Measurements from ENCODE around the gene NPW. TPM values are rescaled to one million over a fixed set of nuclear protein-coding genes. Genes with fewer than 3 reads are reported as not detected.

NPW gene
- total and polyA plus RNA-seq, 9 of the 15 experiments (the other 6 are each of a cell fraction or from before 2014, with no cell fraction given), result 0.14 to 4.0 (median 2.6) TPM; not detected in 4

DNA sequence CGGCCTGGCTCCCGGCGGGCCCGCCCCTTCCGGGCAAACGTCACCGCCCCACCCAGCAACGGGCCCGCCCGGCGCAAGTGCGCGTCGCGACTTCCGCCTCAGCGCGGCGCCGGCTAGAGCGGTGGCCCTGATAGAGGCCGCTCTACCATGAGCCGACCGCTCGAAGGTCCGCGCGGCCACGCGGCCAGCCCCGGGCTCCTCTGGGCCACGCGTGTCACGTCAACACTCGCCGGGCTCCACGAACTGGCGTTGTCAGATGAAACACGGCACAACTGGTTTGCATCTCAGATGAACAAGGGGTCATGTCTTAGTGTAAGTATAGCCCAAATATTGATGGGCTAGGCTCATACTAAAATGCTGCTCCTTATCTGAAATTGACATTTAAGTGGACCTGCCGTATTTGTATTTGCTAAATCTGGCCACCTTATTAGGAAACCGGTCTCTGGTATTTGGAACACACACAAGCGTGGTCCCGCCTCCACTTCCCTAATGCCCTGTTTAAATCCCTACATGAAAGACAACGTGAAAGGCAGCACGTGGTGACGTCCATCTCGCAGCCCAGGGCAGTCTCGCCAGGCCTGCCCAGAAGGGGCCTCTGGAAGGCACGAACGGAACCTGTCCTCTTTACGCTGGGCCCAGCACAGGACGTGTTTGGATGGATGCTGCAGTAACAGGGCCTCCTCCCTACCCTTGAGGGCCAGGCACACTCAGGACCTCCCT is 9.6 kb upstream of the NPW start, which contains the start of gene ZNF598:
ZNF598 (minus strand) TSS at position 31 of the 720 bp plus-strand sequence.
- intact Hi-C loops (cut with micrococcal nuclease), result loop anchor here (2.0 kb wide), 1 partner anchor 17 kb away; no protein-coding TSS in a partner anchor
- peak; percentile 90 to 95 (median 90) for DNase-seq (ENCODE audit: extremely low read depth in 1 of 4, low spot score in 3 of 4)
- Histone ChIP-seq H3K9me3 (replicated peaks; ENCODE audit: control insufficient read depth, insufficient read depth, low read depth, low read length) (no peaks in the 10 kb centered on the region), H3K4me3 (peak within 1 kb of the TSS; percentile 99), H4K20me1 (replicated peaks; ENCODE audit: control insufficient read depth, insufficient read depth, low read length) (peaks cover 30% of the 10 kb centered on the region; the same call in 1 of the 2 replicates), H3K4me2 (ENCODE audit: insufficient read depth, low read length) (peak within 1 kb of the TSS; percentile 100), H3K27ac (ENCODE audit: extremely low read depth, low read depth, low read length) (peak within 1 kb of the TSS; percentile 91), H3K9me1 (ENCODE audit: control insufficient read depth, insufficient read depth, low read length) (peaks cover 19% of the 10 kb centered on the region), H3K4me1 (replicated peaks in 1 of 2; ENCODE audit: control insufficient read depth in 2 of 2, insufficient read depth in 2 of 2, low read length in 2 of 2) (peaks cover 20 to 60% of the 10 kb centered on the region in 2 experiments), H3K27me3 (ENCODE audit: control insufficient read depth in 2 of 2, insufficient read depth in 2 of 2, low read length in 2 of 2) (no peaks in the 10 kb centered on the region), H2AFZ (ENCODE audit: low read depth, low read length) (peak within 1 kb of the TSS; percentile 65), H3K9ac (ENCODE audit: insufficient read depth in 1 of 2, low read depth in 2 of 2, low read length in 2 of 2) (peak within 1 kb of the TSS; percentile 92 to 99), H3K79me2 (ENCODE audit: control insufficient read depth, insufficient read depth, low read length) (peaks cover 59% of the 10 kb centered on the region), H3K36me3 (ENCODE audit: control insufficient read depth, insufficient read depth, low read length) (peaks cover 34% of the 10 kb centered on the region; the same call in 2 of the 3 replicates)
- CTCF ChIA-PET (ENCODE audit: low intra/inter-chr PET ratio), result no interaction called here
- FAIRE-seq, result peak; percentile 40
- in situ Hi-C loops (cut with MboI), result no loop called here
- under 1% methylated on average over 40 of the region's 52 CpGs for WGBS (ENCODE audit: insufficient coverage, low coverage, missing lambda C conversion rate)
- POLR2A ChIA-PET, result interaction anchor here (2.6 kb wide), 1 partner anchor 13 kb away, joined by 13 read pairs; no protein-coding TSS in a partner anchor
- peak; percentile 91 for ATAC-seq
- TSS peak; percentile 97 for BruUV-seq (replicated peaks)
- TF ChIP-seq, protein P1, sequence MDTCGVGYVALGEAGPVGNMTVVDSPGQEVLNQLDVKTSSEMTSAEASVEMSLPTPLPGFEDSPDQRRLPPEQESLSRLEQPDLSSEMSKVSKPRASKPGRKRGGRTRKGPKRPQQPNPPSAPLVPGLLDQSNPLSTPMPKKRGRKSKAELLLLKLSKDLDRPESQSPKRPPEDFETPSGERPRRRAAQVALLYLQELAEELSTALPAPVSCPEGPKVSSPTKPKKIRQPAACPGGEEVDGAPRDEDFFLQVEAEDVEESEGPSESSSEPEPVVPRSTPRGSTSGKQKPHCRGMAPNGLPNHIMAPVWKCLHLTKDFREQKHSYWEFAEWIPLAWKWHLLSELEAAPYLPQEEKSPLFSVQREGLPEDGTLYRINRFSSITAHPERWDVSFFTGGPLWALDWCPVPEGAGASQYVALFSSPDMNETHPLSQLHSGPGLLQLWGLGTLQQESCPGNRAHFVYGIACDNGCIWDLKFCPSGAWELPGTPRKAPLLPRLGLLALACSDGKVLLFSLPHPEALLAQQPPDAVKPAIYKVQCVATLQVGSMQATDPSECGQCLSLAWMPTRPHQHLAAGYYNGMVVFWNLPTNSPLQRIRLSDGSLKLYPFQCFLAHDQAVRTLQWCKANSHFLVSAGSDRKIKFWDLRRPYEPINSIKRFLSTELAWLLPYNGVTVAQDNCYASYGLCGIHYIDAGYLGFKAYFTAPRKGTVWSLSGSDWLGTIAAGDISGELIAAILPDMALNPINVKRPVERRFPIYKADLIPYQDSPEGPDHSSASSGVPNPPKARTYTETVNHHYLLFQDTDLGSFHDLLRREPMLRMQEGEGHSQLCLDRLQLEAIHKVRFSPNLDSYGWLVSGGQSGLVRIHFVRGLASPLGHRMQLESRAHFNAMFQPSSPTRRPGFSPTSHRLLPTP (IDR thresholded peaks at IDR 0.05; ENCODE audit: borderline replicate concordance, extremely low read depth, insufficient read length), result no peak
- TF ChIP-seq ATF7 (IDR thresholded peaks at IDR 0.05) (peak; percentile 85), ZNF589 (CRISPR knock-in tag; IDR thresholded peaks at IDR 0.05; ENCODE audit: low read depth) (no peak), RHOXF2B (CRISPR knock-in tag; conservative IDR thresholded peaks at IDR 0.05) (no peak), ZFP30 (CRISPR knock-in tag; IDR thresholded peaks at IDR 0.05; ENCODE audit: borderline replicate concordance) (no peak), NFRKB (IDR thresholded peaks at IDR 0.05; ENCODE audit: low read depth) (peak; percentile 88), FOXA1 (IDR thresholded peaks at IDR 0.05; ENCODE audit: borderline replicate concordance) (no peak), TCFL5 (CRISPR knock-in tag; conservative IDR thresholded peaks at IDR 0.05) (no peak)
- TF ChIP-seq, protein P2, sequence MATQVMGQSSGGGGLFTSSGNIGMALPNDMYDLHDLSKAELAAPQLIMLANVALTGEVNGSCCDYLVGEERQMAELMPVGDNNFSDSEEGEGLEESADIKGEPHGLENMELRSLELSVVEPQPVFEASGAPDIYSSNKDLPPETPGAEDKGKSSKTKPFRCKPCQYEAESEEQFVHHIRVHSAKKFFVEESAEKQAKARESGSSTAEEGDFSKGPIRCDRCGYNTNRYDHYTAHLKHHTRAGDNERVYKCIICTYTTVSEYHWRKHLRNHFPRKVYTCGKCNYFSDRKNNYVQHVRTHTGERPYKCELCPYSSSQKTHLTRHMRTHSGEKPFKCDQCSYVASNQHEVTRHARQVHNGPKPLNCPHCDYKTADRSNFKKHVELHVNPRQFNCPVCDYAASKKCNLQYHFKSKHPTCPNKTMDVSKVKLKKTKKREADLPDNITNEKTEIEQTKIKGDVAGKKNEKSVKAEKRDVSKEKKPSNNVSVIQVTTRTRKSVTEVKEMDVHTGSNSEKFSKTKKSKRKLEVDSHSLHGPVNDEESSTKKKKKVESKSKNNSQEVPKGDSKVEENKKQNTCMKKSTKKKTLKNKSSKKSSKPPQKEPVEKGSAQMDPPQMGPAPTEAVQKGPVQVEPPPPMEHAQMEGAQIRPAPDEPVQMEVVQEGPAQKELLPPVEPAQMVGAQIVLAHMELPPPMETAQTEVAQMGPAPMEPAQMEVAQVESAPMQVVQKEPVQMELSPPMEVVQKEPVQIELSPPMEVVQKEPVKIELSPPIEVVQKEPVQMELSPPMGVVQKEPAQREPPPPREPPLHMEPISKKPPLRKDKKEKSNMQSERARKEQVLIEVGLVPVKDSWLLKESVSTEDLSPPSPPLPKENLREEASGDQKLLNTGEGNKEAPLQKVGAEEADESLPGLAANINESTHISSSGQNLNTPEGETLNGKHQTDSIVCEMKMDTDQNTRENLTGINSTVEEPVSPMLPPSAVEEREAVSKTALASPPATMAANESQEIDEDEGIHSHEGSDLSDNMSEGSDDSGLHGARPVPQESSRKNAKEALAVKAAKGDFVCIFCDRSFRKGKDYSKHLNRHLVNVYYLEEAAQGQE (IDR thresholded peaks at IDR 0.05; ENCODE audit: borderline replicate concordance), result no peak
- TF ChIP-seq, protein P2 (CRISPR knock-in tag; IDR thresholded peaks at IDR 0.05; ENCODE audit: low read depth), result no peak

Measured in K562 (cell line).